RWPE1 (cell line): Measurements from ENCODE around the gene CRTC3.

Source experiments
- CTCF ChIA-PET: fragments of 350-600 bp; sonication (Branson Sonifier 250); formaldehyde crosslinking; extraction: SDS; loops from one replicate; lab custom pipeline; 2021; lab: Yijun Ruan, JAX
- POLR2A ChIA-PET: fragments of 400-600 bp; formaldehyde crosslinking; extraction: SDS; loops from one replicate; lab custom pipeline; 2020; ENCODE audit warnings: antibody characterized with exemption; ENCODE audit not compliant: low non-redundant PET; lab: Yijun Ruan, JAX
- DNase-seq: peaks from one replicate; pipeline ENCODE4 v3.0.0; 2012; ENCODE audit warnings: low spot score
- H3K27ac ChIP-seq: fragments of 450-650 bp; 2 replicates; pipeline ENCODE4 v1.5.1; 2017
- TF ChIP-seq, protein P1 (sequence below): fragments of 450-650 bp; conservative IDR thresholded peaks from 2 replicates; pipeline ENCODE4 v1.5.1; 2017; ENCODE audit warnings: low read depth, mild to moderate bottlenecking

Gene CRTC3

DNA sequence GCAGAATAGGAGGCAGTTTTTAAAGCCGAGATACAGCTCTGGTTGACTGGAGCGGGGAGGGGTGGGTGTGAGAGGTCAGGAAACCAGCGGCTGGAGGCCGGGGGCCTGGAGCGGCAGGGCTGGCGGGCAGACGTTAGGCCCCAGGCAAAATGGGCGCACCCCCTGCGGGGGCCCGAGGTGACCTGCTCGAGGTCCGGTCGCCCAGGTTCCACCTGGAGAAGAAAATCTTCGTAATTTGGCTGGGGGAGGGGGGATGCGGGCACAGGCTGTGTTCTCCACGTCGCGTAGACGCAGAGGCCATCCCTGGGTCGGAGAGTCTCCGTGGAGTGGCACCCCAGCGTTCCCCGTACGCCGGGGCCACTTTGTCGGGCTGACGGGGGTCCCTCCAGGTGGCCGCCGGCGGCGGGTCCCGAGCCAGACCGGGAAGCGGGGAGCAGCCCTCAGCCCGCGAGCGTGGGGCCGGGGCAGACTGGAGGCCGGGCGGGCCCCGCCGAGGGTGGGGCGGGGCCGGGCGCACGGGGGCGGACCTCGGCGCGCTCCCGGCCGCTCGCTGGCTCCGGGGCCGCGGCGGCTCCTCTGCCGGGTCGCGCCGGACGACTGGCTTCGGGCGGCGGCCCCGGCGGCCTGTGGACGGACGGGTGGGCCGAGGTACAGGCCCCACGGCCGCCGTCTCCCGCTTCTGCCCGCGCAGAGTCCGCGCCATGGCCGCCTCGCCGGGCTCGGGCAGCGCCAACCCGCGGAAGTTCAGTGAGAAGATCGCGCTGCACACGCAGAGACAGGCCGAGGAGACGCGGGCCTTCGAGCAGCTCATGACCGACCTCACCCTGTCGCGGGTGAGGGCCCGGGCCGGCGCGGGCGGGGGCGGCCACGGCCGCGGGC, at the start of gene CRTC3:
Gene CRTC3, plus strand, starts transcription at position 553 of the 879 bp plus-strand sequence. Its CDS starts 149 bp downstream, at position 702.
- ChIA-PET POLR2A (no interaction called here), CTCF (interaction anchor here (0.6 to 1.0 kb wide), 3 partner anchors 16 to 47 kb away, joined by 3 to 5 read pairs (median 3); no protein-coding TSS in a partner anchor)
- TF ChIP-seq, protein P1, sequence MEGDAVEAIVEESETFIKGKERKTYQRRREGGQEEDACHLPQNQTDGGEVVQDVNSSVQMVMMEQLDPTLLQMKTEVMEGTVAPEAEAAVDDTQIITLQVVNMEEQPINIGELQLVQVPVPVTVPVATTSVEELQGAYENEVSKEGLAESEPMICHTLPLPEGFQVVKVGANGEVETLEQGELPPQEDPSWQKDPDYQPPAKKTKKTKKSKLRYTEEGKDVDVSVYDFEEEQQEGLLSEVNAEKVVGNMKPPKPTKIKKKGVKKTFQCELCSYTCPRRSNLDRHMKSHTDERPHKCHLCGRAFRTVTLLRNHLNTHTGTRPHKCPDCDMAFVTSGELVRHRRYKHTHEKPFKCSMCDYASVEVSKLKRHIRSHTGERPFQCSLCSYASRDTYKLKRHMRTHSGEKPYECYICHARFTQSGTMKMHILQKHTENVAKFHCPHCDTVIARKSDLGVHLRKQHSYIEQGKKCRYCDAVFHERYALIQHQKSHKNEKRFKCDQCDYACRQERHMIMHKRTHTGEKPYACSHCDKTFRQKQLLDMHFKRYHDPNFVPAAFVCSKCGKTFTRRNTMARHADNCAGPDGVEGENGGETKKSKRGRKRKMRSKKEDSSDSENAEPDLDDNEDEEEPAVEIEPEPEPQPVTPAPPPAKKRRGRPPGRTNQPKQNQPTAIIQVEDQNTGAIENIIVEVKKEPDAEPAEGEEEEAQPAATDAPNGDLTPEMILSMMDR: no peak; the same call in 1 of the 2 replicates
- peak; percentile 67 for DNase-seq
- peak within 1 kb of the TSS; percentile 78 for H3K27ac ChIP-seq

DNA sequence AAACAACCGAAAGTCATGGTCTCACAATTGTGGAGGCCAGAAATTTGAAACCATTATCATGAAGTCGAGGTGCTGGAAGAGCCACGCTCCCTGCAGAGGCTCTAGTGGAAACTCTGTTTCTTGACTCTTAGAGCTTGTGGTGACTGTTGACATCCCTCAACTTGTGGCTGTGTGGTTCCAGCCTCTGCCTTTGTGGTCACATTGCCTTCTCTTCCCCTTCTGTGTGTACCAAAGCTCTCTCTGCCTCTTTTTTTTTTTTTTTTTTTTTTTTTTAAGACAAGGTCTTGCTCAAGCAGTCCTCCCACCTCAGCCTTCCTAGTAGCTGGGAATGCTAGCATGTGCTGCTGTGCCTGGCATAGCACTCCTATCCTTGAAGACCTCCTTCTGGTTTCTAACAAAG, 48.7 kb upstream of the CRTC3 start:
- peak overlapping the region; percentile 32 for H3K27ac ChIP-seq
- CTCF ChIA-PET: interaction anchor here (0.6 to 2.5 kb wide), 2 partner anchors 78 to 187 kb away, joined by 4 to 8 read pairs; no protein-coding TSS in a partner anchor
- DNase-seq: no peak
- TF ChIP-seq, protein P1: no peak
- POLR2A ChIA-PET: no interaction called here

GRCh38 chr15:90482124-90483011, 47.4 kb upstream of the CRTC3 start:
- POLR2A ChIA-PET: no interaction called here
- H3K27ac ChIP-seq: peak overlapping the region; percentile 20; the same call in 1 of the 2 replicates
- DNase-seq: peak; percentile 45
- CTCF ChIA-PET: interaction anchor here (0.6 to 2.5 kb wide), 7 partner anchors 47 to 474 kb away, joined by 3 to 12 read pairs (median 4); partner anchors contain the start of gene IQGAP1
- TF ChIP-seq, protein P1: peak; percentile 89

- H3K27ac ChIP-seq: no peak overlapping the region
- CTCF ChIA-PET: interaction anchor here (0.7 to 2.5 kb wide), 4 partner anchors 46 to 189 kb away, joined by 3 to 12 read pairs (median 6); partner anchors contain the start of gene IQGAP1
- POLR2A ChIA-PET: no interaction called here
- DNase-seq: no peak
- TF ChIP-seq, protein P1: no peak
Observed at GRCh38 chr15:90483012-90483307, 46.8 kb upstream of the CRTC3 start.

DNA sequence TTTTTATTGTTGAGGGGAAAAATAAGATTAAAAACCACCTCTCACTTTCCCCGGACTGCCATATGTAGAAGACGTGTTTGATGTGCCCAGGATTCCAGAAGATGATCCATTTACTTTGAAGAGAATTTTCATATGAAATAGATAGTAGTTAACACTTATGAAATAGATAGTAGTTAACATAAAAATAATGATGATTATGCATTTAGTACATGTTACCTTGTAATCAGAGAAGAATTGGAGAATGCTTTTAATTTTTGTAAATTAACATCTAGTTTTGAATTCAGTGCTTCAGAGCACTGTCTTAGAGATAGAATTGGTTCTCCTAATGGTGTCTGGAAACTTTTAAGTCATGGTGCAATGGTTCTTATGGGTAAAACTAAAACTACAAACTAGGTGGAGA, 46.1 kb upstream of the CRTC3 start:
- CTCF ChIA-PET: no interaction called here
- no peak for DNase-seq
- TF ChIP-seq, protein P1: no peak
- POLR2A ChIA-PET: no interaction called here
- H3K27ac ChIP-seq: no peak overlapping the region

DNA sequence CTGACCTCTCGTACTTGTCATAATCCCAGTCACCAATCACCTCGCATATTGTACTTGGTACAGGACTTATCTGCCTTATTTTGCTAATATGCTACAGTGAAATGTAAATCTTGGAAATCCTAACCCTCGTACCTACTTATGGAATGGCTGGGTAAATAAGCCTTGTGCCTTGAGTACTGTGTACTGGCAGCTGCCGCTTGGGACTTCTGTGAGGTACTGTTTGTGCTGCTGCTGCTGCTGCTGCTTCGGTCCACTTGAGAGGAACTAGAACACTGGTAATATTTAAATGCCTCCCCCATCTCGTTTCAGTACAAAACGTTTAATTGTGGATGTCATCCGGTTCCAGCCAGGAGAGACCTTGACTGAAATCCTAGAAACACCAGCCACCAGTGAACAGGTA, 42.5 kb upstream of the CRTC3 start:
- POLR2A ChIA-PET: no interaction called here
- DNase-seq: no peak
- TF ChIP-seq, protein P1: no peak
- H3K27ac ChIP-seq: no peak overlapping the region
- CTCF ChIA-PET: no interaction called here
